ENCODE measurements around the gene CCS.
"Not testable (repeated sequence)": the region's sequence is repeated elsewhere in the genome, so short reads cannot be mapped to it uniquely, and the experiment has no call there.

CCS gene

DNA sequence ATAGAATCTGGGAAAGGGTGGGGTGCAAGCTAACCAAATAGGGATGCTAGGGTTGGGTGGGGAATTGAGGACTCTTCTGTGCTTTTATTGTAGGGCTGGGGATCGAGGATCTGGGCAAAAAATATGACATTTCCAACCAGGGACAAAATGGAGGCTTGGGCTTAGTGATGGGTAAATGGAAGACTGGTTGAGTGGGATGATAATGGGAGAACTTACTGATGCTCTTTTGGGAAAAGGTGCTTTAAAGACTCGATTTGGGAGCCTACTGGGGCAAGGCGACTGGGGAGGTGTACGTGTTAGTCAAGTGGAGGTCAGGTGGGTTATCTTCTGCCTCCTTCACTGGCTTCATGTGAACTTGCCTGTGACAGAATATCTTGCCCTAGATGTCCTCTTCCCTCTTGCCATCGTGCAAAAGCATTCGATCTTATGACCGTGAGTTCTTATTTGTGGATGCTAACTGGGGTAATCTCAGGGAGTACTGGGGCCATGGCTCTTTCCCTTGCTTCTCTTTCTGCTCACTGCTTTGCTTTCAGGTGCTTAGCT lies 35.1 kb downstream of the CCS start:
- DNase-seq, result no peak

GRCh38 chr11:66629356-66629755 lies 36.4 kb downstream of the CCS start:
- DNase-seq, result no peak

DNA sequence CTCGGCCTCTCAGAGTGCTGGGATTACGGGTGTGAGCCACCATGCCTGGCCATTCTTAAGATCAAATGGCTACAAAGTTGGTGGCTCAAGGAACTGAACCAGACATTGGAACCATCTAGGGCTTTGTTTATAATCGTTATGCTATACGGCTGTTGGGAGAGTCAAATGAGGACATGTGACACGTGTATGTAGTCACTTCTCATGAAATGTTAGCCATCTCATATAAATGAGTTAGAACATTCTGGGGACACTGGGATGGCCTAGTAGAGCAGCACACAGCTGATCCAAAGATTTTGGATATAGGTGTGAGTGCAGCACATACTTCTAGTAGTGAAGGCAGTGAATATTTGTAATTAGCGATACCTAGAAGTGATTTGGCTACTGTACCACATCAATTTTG lies 38.9 kb downstream of the CCS start:
- no peak for DNase-seq

DNA sequence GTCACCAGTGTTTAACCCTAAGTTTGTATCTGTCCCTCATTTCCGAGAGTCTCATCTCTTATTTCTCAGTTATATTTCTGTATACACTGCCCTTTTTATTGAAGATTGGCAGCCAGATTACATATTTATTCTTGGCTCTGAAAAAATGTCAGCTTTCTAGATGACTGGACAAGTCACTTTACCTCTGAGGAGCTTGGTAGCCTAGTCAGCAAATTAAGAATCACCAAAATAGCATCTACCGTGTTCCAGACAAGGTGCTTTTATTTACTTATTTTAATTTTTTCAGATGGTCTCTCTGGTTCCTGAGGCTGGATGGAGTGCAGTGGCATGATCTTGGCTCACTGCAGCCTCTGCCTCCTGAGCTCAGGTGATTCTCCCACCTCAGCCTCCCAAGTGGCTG lies 40.0 kb downstream of the CCS start:
- DNase-seq, result no peak

DNA sequence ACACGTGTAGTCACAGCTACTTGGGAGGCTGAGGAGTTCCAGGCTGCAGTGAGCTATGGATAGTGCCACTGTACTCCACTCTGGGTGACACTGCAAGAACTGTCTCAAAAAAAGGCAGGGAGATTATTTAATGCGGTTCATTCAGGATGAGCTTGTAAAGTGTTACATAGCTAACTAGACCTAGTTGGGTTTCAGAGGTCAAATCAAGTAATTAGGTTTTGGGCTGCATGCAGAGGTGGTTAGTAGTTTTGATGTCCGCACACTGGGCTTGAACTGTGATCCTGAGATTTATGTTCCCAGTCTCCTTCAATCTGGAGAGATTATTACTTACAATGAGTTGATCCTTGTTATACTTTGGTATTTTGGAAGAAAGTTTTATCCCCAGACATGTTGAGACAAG lies 43.4 kb downstream of the CCS start:
- no peak for DNase-seq

DNA sequence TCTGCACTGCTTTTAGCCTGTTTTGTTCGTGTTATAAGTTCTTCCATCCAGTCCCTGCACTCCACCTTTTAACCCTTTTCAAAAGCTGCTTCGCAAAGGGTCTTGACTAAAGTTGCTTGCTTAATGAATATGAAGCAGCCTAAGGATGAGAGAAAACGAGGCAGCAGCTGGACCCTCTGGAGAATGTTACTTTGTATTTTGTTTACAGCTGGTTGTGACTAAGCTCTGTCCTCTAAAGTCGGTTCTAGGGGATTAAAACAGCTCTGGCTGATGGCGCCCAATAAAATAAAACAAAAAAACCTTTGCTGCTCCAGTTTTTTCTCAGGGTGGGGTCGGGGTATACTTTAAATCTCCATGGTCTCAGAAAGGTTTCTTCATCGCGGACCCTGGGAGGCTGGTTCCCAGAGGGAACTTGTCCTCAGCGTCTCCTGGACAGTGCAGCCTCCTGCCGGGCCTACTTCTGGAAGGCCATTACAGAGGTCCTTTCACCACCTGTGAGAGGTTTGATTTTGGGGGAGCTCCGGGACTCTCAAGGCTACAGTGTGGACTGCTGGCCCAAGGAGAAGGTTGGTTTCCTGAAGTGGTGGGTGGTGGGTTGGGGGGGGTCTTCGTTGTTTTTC lies 44.7 kb downstream of the CCS start:
- no peak for DNase-seq

DNA sequence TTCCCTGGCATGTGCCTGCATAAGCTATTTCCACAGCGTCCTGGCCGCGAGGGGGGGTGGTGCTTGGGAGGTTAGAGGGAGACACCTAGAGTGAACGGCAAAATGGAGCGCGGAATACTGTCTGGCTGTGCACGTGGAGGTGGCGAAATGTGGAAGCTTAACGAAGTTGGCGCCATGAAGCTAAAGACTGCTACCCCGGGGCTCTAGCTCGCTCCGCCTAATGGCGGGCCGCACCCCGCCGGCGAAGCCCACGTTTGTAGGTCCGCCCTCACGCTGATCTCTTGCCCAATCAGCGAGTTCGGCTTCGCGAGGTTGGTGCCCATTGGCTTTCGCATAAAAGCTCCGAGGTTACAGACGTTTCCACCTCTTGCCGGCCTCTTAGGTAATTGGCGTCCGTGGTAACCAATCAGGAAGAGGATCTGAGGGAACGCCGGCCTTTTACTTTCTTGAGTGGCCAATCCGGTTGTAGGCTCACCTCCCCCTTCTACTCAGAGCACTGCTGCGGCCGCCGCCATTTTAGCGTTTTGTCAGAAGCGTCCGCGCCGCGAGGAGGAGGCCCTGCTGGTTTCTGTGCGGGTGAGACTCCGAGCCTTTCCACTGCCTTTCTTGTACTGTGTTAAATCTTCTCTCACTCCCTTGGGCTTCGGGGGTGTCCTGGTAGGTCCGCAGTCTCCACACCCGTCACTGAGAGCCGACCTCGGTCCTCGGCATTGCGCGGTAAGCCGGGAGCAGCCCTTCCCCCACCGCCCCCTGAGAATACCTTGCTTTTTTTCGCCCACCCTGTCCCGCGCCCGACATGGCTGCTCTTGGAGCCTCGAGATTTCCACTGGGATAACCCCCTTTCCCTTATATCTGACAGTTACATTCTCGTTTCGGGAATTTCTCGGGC lies 45.4 kb downstream of the CCS start, which contains the start of gene RBM4:
TSS of gene RBM4 (plus strand) at position 527 of the 889 bp plus-strand sequence. CDS start 1,009 bp downstream, outside the sequence.
- DNase-seq, result peak; percentile 100

- DNase-seq, result no peak
Measured at GRCh38 chr11:66639066-66639813, 46.3 kb downstream of the CCS start.

DNA sequence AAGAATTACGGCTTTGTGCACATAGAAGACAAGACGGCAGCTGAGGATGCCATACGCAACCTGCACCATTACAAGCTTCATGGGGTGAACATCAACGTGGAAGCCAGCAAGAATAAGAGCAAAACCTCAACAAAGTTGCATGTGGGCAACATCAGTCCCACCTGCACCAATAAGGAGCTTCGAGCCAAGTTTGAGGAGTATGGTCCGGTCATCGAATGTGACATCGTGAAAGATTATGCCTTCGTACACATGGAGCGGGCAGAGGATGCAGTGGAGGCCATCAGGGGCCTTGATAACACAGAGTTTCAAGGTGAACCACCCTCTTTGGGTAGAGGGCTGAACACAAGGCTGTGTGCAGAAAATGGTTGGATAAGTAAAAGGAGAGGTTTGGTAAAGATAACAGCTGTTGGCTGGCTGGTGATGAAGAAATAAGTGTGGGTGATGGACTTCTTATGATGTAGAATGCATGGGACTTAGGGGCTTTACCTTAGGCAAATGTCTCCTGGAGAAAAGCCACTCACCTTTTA lies 46.9 kb downstream of the CCS start:
- not testable (repeated sequence) for DNase-seq

DNA sequence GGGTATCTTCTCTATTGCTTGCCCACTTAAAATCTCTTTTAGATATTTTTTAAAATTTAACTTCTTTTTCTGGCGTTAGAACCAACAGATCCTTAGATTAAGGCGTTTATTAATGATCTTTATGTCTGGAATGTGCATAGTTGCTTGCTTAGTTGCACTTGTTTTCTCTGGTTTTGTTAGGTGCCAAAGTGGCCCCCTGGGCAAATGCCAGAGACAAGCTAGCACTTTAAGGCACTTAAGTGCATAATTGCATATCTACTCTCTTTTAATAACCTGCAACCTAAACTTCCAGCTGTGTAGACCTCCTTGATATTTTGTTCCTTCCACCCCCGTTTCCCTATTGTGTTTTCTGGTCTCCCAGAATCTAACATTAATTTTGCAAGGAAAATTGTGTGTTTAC lies 48.8 kb downstream of the CCS start:
- DNase-seq, result no peak

DNA sequence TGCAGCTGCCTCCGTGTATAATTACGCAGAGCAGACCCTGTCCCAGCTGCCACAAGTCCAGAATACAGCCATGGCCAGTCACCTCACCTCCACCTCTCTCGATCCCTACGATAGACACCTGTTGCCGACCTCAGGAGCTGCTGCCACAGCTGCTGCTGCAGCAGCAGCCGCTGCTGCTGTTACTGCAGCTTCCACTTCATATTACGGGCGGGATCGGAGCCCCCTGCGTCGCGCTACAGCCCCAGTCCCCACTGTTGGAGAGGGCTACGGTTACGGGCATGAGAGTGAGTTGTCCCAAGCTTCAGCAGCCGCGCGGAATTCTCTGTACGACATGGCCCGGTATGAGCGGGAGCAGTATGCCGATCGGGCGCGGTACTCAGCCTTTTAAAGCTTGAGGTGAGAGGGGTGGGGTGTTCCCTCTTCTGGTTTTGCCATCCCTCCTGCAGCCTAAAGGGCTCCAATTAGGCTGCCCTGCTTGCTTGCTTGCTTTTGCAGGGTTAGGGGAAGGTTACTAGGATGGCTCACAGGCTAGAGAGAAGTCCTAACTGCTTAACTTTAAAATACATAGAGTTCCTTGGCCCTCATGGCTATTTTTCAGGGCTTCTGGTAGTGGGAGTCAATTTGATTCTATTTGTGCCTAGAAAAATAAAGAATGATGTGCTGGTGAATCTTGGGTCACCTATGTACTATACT lies 50.9 kb downstream of the CCS start:
- DNase-seq, result no peak

GRCh38 chr11:66646828-66647227 lies 53.8 kb downstream of the CCS start:
- no peak for DNase-seq

- no peak for DNase-seq
Measured at GRCh38 chr11:66649903-66650302, 56.9 kb downstream of the CCS start.

DNA sequence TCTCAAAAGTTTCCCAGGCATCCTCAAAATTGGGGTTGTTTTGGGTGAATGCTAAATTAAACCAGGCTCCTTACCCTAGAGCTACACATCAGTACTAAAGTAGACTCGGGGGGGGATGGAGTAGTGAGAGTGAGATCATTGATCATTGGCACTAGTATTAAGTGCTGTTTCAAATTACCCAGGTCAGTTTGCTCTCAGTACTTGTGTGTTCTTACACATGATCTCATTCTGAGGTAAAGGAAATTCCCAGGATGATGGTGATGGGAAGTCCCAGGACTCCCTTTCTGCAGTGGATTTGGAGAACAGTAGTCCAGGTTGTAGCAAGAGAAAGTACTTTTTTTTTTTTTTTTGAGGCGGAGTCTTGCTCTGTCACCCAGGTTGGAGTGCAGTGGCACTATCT lies 58.0 kb downstream of the CCS start:
- no peak for DNase-seq

DNA sequence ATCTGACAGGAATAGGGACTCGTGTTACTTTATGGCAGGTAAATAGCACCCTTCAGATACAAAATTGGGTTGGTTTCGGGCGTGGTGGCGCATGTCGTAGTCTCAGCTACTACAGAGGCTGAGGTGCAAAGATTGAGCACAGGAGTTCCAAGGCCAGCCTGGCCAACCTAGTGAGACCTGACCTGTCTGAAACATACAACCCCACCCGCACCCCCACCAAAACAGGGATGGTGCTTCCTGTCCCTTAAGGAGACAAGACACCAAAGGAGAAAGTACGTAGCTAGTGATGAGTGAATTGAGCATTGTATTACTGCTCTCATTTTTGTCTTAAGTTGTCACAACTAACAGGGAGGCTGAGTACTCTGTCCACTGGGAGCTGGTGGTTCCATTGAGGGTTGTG lies 59.7 kb downstream of the CCS start:
- DNase-seq, result no peak

- no peak for DNase-seq
Measured at GRCh38 chr11:66653123-66653522, 60.1 kb downstream of the CCS start.

All from midbrain (tissue), 1 donor.